ENCODE data around the gene AP3B1.
A peak's percentile ranks its signal among the peaks of the same experiment; 100 is the strongest.

AP3B1 gene

DNA sequence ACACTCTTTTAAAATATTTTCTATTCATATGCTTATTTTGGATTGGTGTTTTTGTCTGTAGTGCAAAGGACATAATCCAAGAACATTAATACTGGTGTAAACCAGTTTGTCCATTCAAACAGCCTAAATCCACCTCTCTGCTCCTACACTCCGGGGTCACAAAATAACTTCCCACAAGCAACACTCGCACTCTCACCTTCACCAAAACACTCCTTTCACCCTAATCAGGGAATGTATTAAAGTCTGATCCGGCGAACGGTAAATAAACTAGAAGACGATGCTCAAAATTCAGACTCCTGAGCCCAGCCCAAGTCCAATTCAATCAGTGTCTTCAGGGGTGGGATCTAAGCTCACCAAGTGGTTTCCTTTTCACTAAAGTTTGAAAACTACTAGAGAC lies 649 bp downstream of the AP3B1 start:
- no peak for DNase-seq
- in situ Hi-C loops (cut with HindIII; ENCODE audit: low pct_ligation_motif_present, low pct_unique_long_range_greater_than_20kb, low sequenced_read_pairs) = no loop called here

DNA sequence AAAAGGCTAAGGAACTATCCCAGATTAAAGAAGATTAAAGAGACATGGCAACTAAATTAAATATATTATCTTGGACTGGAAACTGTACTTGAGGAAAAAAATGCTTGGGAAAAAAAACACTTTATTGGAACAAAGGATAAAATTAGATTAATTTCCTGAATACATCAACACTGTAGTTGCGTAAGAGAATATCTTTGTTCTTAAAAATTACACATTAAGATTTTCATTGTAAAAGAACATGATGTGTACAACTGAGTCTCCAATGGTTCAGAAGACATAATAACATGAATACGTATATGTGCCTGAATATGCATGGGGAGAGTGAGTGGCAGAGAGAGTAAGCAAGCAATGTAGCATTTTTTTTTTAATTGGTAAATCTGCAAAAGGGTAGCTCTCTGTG lies 2.8 kb downstream of the AP3B1 start:
- no peak for DNase-seq
- in situ Hi-C loops (cut with HindIII; ENCODE audit: low pct_ligation_motif_present, low pct_unique_long_range_greater_than_20kb, low sequenced_read_pairs) = no loop called here

DNA sequence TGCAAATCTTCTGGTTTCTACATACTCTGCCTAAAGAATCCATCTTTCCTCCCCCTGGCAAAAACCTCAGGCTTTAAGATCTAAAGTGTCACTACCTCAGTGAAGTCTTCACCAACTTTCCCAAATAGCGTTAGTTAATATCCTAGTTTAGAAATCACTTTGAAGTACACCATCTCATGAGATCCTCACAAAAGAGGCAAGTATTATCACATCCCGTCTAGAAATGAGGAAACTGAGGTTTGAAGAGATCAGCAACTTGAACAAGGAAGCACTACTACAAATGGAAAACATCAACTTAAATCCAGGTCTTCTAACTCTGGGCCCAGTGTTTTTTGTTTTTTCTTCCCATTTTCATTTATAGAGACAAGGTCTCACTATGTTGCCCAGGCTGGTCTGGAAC lies 4.6 kb downstream of the AP3B1 start:
- in situ Hi-C loops (cut with HindIII; ENCODE audit: low pct_ligation_motif_present, low pct_unique_long_range_greater_than_20kb, low sequenced_read_pairs) = no loop called here
- DNase-seq = no peak

DNA sequence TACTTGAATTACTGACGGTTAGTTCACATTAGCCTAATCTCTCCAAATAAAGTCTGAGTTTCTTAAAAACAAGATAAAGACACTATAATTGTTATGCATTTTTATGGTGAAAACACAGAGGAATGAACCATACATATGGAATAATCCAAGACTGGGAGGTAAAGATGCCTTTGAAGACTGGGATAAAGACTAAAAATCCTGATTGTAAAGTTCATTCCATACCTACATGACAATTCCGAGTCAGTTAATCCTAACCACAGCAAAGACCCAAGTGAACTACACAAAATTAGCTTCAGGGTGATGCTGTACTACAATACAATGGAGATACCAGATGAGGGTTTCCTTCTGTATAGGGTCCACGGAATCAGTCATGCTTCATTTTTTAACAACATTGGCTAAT lies 6.3 kb downstream of the AP3B1 start:
- in situ Hi-C loops (cut with HindIII; ENCODE audit: low pct_ligation_motif_present, low pct_unique_long_range_greater_than_20kb, low sequenced_read_pairs) = no loop called here
- no peak for DNase-seq

DNA sequence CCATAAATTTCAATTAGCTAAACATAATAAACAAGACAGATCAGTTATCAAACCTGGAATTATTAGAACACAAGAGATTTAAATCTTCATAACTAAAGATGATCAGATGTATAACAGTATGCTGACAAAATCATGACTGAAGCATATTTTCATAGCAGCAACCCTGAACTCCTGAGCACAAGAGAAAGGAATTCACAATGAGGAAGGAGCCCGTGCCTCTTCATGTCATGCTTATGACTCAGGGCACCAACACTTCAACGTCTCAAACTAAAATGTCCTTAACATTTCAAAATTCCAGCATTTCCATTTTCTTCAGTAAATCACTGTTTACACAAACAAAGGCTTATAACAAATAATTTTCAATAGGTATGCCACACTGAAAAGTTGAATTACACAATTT lies 6.7 kb downstream of the AP3B1 start:
- DNase-seq = peak; percentile 75
- in situ Hi-C loops (cut with HindIII; ENCODE audit: low pct_ligation_motif_present, low pct_unique_long_range_greater_than_20kb, low sequenced_read_pairs) = no loop called here

DNA sequence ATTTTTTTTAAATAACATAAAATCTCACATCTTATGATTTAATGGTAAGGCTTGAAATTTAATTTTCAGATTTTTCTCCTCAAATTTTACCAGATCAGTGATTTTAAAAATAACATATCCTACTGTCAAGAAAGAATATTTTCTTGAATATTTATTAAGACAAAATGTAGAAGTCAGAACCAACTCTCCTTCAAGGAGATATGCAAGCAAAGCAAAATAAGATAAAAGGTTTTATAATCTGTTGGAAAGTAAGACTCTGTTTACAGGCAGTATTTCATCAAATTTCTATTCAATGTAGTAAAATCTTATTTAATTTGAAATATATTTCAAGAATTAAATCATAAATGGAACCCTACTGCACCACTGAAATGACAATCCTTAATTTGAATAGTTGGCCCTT lies 7.3 kb downstream of the AP3B1 start:
- no peak for DNase-seq
- in situ Hi-C loops (cut with HindIII; ENCODE audit: low pct_ligation_motif_present, low pct_unique_long_range_greater_than_20kb, low sequenced_read_pairs) = no loop called here

DNA sequence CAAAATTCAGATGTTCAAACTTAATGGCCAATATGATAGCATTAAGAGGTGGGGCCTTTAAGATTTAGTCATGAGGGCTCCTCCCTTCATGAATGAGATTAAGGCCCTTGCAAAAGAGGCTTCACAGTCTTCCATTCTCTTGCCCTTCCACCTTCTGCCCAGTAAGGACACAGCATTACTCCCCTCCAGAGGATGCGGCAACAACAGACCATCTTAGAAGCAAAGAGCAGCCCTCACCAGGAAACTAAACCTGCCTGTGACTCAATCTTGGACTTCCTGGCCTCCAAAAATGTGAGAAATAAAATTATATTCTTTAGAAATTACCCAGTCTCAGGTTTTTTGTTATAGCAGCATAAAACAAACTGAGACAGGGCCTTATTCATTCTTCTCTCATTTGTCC lies 8.2 kb downstream of the AP3B1 start:
- no peak for DNase-seq
- in situ Hi-C loops (cut with HindIII; ENCODE audit: low pct_ligation_motif_present, low pct_unique_long_range_greater_than_20kb, low sequenced_read_pairs) = no loop called here

DNA sequence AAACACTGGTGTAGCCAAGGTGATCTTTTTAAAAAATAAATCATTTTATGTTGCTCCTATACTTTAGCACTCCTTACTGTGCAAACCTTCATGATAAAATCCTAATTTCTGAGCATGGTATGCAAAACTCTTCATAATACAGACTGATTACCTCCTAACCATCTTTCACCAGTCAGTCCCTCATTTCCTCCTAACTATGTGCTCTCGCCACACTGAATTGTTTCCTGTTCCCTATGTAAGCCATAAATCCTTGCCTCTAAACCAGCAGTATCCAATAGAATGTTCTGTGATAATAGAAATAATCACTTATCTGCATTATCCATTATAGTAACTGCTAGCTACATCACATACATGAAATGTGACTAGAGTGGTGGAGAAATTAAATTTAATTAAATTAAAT lies 10.7 kb downstream of the AP3B1 start:
- in situ Hi-C loops (cut with HindIII; ENCODE audit: low pct_ligation_motif_present, low pct_unique_long_range_greater_than_20kb, low sequenced_read_pairs) = no loop called here
- no peak for DNase-seq

DNA sequence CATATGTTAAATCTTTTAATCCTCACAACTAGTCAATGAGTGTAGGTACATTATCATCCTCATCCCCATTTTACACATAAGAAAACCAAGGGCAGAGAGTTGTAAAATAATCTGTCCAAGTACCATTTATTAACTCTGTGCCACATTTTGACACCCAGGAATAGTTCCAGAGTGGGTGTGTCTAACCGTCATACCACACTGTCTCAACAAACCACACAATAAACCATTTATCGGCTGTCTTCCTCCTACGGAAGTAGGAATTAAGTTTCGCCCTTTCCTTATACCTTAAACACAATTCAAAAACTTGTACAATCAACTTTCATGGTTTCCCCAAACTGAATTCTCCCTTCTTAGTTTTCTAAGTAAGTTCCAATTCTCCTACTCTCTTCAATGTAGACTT lies 11.4 kb downstream of the AP3B1 start:
- in situ Hi-C loops (cut with HindIII; ENCODE audit: low pct_ligation_motif_present, low pct_unique_long_range_greater_than_20kb, low sequenced_read_pairs) = no loop called here
- no peak for DNase-seq

DNA sequence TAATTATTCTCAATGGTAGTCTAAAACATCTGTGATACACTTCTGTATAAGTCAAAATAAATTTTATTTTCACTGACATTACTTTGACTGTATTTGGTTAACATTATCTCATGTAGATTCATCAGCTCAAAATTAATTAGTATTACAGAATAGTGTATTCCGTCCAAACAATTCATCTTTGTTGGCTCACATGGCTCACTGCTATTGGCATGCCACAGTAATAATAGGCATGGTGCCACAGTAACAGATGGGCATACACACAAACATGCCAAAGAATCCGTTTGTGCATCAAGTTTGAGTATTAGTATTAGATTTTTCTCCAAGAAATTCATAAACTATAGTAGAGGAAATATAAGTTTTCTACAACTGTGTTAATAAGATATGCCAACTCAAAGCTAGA lies 14.2 kb downstream of the AP3B1 start:
- DNase-seq = no peak
- in situ Hi-C loops (cut with HindIII; ENCODE audit: low pct_ligation_motif_present, low pct_unique_long_range_greater_than_20kb, low sequenced_read_pairs) = no loop called here

DNA sequence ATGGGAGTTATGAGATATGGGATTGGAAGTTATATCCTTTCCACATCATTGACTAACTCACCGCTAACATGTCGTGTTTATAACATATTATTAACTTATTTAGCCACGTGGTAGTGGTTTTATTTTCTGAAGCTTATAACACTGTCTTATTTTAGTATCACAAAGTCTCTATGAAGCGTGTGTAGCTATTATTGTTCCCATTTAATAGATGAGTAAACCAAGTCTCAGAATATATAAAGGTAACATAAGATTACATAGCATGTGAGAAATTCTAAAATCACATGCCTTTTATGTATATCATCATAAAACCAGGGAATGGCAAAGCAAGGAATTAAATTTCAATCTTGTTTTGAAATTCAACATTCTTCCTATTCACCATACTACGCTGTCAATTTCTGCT lies 15.3 kb downstream of the AP3B1 start:
- DNase-seq = no peak
- in situ Hi-C loops (cut with HindIII; ENCODE audit: low pct_ligation_motif_present, low pct_unique_long_range_greater_than_20kb, low sequenced_read_pairs) = no loop called here

DNA sequence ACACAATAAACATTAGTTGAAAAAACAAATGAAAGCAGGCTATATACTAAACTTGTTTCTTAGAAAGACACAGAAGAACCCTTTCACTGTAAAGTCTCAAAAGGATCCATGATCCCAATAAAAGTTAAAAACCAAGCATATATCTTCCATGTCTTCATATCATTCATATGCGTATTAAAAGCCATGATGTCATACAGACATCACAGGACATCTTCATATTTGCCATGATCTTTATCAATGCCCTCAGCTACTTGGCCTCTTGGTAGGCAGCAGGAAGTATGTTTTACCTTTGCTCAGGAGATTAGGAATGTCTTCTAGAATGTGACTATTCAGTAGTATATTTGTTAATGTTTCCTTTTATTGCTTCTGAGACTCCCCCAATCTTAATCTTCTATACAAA lies 16.8 kb downstream of the AP3B1 start:
- DNase-seq = no peak
- in situ Hi-C loops (cut with HindIII; ENCODE audit: low pct_ligation_motif_present, low pct_unique_long_range_greater_than_20kb, low sequenced_read_pairs) = no loop called here

DNA sequence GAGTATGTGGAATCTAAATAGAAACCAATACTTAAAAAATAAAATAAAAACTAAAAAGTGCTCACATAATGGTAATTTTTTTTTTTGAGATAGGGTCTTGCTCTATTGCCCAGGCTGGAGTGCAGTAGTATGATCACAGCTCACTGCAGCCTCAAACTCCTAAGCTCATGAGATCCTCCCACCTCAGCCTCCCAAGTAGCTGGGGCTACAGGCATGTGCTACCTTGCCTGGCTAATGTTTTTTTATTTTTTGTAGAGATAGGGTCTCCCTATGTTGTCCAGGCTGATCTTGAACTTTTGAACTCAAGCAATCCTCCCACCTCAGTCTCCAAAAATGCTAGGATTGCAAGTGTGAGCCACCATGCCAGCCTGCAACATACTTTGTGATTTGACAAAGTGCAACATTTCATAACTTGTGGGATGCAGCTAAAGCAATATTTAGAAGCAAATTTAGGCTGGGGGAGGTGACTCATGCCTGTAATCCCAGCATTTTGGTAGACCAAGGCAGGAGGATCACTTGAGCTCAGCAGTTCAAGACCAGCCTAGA lies 18.4 kb downstream of the AP3B1 start:
- in situ Hi-C loops (cut with HindIII; ENCODE audit: low pct_ligation_motif_present, low pct_unique_long_range_greater_than_20kb, low sequenced_read_pairs) = no loop called here
- no peak for DNase-seq

DNA sequence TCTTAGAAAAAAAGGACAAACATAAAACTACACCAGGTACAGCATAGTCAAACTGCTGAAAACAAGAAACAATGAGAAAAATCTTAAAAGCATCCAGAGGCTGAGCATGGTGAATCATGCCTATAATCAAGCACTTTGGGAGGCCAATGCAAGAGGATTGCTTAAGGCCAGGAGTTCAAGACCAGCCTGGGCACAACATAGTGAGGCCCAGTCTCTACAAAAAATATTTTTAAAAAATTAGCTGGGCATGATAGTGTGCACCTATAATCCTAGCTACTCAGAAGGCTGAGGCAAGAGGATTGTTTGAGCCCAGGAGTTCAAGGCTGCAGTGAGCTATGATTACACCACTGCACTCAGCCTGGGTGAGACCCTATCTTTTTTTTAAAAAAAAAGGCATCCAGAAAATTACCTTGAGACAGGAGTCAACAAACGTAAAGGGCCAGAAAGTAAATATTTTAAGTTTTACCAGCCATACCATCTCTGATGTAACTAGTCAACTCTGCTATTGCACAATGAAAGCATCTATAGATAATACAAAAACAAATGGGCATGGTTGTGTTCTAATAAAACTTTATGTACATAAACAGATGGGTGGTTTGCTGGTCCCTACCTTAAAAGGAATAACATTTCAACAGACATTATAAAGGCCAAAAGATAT lies 19.8 kb downstream of the AP3B1 start:
- no peak for DNase-seq
- in situ Hi-C loops (cut with HindIII; ENCODE audit: low pct_ligation_motif_present, low pct_unique_long_range_greater_than_20kb, low sequenced_read_pairs) = no loop called here

DNA sequence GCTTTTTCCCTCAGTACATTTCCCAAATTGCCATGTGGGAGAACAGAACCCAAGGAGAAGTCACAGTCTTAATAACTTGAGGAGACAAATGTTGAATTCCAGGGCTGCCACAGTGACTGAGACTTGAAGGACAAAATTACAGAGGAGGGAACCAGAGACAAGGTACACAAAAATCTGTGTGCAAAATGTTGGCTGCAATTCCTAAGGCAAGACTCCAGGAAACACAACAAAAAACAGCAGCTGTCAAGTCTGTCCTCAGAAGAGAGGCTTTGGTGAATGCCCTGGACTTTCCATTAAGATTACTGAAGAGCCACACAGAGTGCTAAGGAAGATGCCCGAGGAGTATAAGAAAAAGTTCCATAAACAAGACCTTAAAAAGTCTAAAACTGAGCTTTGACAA lies 21.1 kb downstream of the AP3B1 start:
- no peak for DNase-seq
- in situ Hi-C loops (cut with HindIII; ENCODE audit: low pct_ligation_motif_present, low pct_unique_long_range_greater_than_20kb, low sequenced_read_pairs) = no loop called here

DNA sequence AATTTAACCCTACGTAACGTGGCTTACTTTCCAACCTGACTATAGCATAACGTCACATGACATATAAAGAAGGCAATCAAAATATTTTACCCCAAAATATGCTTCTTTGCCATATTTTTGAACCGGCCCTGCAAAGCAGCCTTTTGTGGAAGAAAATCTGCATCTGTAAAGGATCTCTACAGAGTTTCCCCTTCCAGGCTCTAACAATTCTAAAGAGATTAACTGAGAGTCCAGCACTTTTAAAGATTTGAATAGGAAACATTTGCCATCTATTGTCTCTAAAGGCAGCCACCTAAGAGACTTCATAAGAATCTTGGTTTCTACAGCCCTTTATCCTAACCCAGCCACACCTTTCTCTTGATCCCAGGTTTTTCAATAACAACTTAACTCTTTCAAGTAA lies 22.7 kb downstream of the AP3B1 start:
- in situ Hi-C loops (cut with HindIII; ENCODE audit: low pct_ligation_motif_present, low pct_unique_long_range_greater_than_20kb, low sequenced_read_pairs) = no loop called here
- DNase-seq = no peak

DNA sequence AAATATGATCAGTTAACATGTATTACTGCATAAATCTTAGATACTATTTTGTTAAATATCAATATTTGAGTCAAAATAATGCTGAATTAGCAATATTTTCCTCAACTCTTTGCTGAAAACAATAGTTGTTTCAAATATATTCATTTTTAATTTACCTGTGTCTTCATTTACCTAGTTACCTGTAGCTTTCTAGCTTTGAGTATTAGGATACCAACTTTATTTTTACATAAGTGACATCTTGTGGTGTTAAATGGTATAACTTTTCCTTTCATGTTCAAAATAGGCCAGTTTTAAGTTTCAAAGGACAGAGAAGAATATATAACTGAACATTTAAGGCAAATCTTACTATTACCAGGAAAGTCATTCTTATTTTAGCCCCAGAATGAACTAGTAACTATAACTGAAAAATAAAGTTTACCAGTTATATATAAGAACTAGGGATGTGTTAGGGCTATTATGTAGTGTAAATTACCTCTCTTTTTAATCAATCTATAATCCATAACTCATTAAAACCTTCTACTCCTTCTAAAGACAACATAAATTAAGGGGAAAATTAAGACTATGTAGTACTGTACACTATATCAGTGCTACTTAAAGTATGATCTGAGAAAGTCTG lies 25.3 kb downstream of the AP3B1 start:
- DNase-seq = peak; percentile 15
- in situ Hi-C loops (cut with HindIII; ENCODE audit: low pct_ligation_motif_present, low pct_unique_long_range_greater_than_20kb, low sequenced_read_pairs) = no loop called here

DNA sequence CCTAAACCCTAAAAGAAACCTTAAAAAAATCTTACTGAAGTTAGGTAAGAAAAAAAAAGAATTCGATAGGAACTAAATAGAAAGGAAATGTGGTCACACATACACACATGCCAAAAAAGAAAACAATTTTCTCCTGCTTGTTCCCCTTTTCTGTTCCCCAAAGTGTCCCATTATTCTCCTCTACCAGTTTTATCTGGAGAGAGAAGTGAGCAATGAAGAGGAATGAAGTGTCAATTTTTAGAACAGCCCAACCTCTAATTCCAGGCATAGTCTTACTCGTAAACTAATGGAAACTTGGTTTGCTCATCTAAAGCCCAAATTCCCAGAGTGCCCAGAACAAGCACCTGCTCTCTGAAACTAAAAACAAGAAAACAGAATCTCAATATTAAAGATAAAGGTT lies 26.1 kb downstream of the AP3B1 start:
- DNase-seq = no peak
- in situ Hi-C loops (cut with HindIII; ENCODE audit: low pct_ligation_motif_present, low pct_unique_long_range_greater_than_20kb, low sequenced_read_pairs) = no loop called here

DNA sequence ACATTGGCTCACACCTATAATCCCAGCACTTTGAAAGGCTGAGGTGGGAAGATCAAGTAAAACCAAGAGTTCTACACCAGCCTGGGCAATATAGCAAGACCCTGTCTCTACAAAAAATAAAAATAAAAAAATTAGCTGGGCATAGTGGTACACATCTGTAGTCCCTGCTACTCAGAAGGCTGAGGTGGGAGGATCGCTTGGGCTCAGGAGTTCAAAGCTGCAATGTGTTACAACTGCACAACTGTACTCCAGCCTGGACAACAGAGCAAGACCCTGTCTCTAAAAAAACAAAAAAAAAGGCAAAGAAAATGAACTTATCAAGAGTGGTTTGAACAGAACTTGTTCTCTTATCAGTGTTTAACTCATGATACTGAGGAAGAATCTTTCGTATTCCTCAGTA lies 29.3 kb downstream of the AP3B1 start:
- DNase-seq = no peak
- in situ Hi-C loops (cut with HindIII; ENCODE audit: low pct_ligation_motif_present, low pct_unique_long_range_greater_than_20kb, low sequenced_read_pairs) = no loop called here

DNA sequence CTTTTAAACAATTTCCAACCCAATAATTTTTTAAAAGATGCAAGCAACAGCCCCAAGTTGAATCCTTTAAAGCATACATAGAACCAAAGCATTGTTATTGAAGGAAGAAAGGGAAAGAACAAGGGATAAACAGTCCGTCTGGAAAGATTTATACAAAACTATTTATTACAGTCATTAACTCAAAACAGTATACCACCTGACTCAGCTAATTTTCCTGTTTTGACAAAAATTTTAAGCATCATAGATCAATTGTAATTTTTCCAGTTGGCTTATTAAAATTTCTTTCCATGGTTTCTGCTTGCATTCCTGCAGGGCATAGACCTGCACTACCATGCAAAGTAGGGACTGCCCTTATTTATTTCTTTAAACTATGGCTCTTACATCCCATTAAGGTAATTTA lies 29.9 kb downstream of the AP3B1 start:
- DNase-seq = no peak
- in situ Hi-C loops (cut with HindIII; ENCODE audit: low pct_ligation_motif_present, low pct_unique_long_range_greater_than_20kb, low sequenced_read_pairs) = no loop called here

Measured in ACHN (cell line).